Hematopoietic multipotent progenitor cell treated with erythropoietin and hydrocortisone succinate and interleukin-3 and kit ligand, for 4 days (in vitro differentiated cells): ENCODE data around the gene TBC1D24.
"Not testable (repeated sequence)": the region's sequence is repeated elsewhere in the genome, so short reads cannot be mapped to it uniquely, and the experiment has no call there.

ENCODE experiments used
- DNase-seq: peaks from one replicate; pipeline ENCODE4 v3.0.0-alpha.2; 2015

Gene TBC1D24

GRCh38 chr16:2469399-2470233, 5.3 kb upstream of the TBC1D24 start:
- no peak for DNase-seq

DNA sequence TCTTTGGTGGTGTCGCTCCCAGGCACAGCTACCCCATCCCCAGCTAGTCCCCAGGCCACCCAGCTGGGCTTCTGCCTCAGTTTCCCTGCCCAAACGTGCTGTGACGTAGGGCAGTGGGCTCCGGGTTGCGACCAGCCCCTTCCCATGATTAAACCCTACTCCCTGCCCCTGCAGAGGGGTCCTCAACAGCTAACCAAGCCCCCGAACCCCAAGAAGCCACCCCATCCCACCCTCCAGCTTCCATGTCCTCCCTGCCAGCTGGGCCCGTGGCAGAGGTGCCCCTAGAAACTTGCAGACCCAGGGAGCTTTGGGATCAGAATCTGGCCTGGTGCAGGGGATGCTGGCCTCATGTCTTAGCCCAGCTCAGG, 4.7 kb upstream of the TBC1D24 start:
- no peak for DNase-seq

GRCh38 chr16:2470603-2471015, 4.3 kb upstream of the TBC1D24 start:
- DNase-seq = peak; percentile 44

DNA sequence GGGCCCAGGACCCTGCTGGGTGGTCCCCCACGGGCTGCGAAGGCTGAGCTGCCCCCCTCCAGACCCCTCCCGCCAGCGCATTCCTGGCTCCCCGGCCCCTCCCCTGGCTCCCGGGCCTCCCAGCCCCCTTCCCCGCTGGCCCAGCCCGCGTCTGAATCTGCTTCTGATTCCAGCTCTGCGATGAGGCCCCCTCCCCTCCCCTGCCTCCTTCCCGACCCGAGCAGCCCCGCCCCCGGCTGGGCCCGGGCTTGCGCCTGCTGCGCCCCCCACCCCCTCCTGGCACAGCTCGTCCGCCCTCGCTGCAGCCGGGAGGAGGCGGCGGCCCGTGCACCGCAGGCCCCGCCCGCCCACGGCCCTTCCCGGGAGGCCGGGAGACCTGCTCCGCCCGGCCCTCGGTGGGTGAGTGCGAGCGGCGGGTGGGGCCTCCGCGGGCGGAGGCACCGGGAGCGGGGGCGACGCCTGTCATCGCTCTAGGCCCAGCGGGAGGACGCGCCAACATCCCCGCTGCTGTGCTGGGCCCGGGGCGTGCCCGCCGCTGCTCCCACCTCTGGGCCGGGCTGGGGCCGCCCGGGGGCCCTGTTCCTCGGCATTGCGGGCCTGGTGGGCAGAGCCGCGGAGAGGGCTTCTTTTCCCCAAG, 3.8 kb upstream of the TBC1D24 start, which contains the start of gene NTN3:
NTN3 (plus strand) TSS at position 282 of the 637 bp plus-strand sequence. CDS start 405 bp downstream, outside the sequence.
- peak; percentile 49 for DNase-seq

GRCh38 chr16:2471653-2472487, 3.1 kb upstream of the TBC1D24 start:
- peak; percentile 38 for DNase-seq

- DNase-seq = no peak
These were observed 2.5 kb upstream of the TBC1D24 start for GRCh38 chr16:2472488-2472864.

DNA sequence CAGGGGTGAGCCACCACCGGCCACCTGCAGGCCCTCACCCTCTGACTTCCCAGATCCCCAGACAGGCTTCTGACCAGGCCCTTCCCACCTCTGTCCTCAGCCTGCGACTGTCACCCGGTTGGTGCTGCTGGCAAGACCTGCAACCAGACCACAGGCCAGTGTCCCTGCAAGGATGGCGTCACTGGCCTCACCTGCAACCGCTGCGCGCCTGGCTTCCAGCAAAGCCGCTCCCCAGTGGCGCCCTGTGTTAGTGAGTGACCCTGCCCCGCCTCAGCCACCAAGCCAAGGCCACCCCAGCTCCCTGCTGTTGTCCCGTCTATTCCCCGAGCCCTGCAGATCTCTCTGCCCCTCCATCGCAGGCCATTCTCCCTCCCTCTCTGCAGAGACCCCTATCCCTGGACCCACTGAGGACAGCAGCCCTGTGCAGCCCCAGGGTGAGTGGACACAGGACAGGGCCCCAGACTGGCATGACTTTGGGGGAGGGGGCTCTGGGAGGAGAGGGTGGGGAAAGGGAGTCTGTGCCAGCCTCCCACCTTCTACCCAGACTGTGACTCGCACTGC, 2.0 kb upstream of the TBC1D24 start:
- DNase-seq = no peak

GRCh38 chr16:2473446-2473926, 1.4 kb upstream of the TBC1D24 start:
- DNase-seq = peak; percentile 40

GRCh38 chr16:2473999-2474876, 689 bp upstream of the TBC1D24 start:
- peak; percentile 80 for DNase-seq

- DNase-seq = peak; percentile 75
These were observed 752 bp downstream of the TBC1D24 start for GRCh38 chr16:2475413-2476344.

GRCh38 chr16:2476345-2476720, 1.4 kb downstream of the TBC1D24 start:
- DNase-seq = no peak

- no peak for DNase-seq
These were observed 1.8 kb downstream of the TBC1D24 start for GRCh38 chr16:2476741-2477140.

DNA sequence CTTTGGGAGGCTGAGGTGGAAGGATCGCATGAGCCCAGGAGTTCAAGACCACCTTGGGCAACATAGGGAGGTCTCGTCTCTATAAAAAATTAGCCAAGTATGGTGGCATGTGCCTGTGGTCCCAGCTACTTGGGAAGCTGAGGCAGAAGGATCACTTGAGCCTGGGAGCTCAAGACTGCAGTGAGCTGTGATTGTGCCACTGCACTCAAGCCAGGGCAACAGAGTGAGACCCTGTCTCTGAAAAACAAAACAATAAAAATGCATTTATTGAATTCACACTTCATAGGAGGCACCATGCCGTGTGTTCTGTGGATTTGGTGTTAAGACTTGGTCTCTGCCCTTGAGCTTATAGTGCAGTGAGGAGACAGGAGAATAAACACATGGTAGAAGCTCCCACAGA, 2.4 kb downstream of the TBC1D24 start:
- no peak for DNase-seq

DNA sequence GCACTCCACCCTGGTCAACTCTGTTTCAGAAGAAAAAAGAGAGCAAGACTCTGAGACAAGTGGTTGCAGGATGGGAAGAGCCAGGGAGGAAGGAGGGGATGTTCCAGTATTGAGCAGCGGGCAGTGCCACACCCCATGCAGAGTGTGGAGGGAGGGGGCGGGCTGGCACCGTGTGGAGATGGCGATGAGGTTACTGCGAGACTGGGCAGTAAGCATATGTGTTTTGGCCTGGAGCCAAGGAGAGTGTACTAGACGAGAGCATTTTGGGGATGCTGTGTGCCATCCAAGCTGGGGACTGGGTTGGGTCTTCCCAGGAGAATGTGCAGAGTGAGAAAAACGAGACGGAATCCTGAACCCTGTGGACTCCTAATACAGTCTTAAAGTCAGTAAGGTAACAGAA, 3.4 kb downstream of the TBC1D24 start:
- peak; percentile 66 for DNase-seq

DNA sequence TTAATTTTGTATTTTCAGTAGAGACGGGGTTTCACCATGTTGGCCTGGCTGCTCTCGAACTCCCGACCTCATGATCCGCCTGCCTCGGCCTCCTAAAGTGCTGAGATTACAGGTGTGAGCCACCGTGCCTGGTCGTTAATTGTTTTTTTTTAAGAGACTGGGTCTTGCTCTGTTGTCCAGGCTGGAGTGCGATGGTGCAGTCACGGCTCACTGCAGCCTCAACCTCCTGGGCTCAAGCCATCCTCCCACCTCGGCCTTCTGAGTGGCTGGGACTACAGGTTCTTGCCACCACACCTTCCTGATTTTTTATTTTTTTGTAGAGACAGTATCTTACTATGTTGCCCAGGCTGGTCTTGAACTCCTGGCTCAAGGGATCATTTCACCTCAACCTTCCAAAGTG, 5.1 kb downstream of the TBC1D24 start:
- not testable (repeated sequence) for DNase-seq

- no peak for DNase-seq
These were observed 6.0 kb downstream of the TBC1D24 start for GRCh38 chr16:2480948-2481347.

- no peak for DNase-seq
These were observed 6.7 kb downstream of the TBC1D24 start for GRCh38 chr16:2481676-2482075.

GRCh38 chr16:2482249-2482648, 7.3 kb downstream of the TBC1D24 start:
- no peak for DNase-seq

DNA sequence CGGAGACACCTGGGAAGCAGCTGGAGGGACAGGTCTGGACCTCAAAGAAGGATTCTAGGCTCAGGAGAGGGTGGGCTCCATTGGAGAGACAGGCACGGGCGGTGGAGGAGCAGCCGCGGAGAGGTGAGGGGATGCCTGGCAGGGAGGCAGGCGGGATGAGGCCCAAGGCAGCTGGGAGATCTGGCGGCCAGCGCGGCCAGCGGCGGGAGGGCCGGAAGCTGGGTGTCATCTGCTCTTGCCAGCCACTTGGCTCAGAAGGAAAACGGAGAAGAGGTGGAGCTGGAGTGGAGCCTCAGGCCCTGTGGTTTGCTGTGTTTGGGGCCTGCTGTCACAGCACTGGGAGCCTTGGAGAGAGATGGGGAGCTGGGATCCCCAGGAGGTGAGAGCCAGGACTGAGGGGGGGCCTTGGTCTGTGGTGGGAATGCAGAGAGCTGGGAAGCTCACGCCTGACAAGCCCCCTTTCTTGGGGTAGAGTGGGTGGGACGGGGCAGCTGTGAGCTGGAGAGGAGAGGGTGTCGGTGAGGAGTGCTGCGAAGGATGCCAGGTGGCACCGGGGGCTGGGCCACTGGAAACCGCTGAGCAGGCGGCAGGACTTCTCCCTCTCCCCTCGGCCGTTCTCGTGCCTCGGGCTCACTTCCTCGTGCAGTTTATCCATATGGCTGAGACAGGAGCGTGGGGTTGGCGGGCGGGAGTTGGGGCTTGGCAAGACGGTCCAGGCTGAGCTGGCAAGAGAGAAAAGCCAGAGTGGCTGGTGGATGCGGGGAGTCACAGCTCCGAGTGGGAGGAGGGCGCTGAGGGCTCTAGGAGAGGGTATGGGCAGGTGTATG, 8.0 kb downstream of the TBC1D24 start:
- DNase-seq = no peak
